Ovary (tissue), 3 donors: ENCODE measurements around the gene EFHD2.

Experiments used
- EP300 ChIP-seq: sonication (generic); formaldehyde crosslinking; IDR thresholded peaks from one replicate; pipeline ENCODE4 v1.6.1; 2017; ENCODE audit warnings: antibody characterized with exemption
- TF ChIP-seq, protein P1 (sequence below), 3 donors: fragments of 450-650 bp in 2 of 3; fragments of 200-600 bp in 1 of 3; IDR thresholded peaks; one replicate each; pipeline versions ENCODE4 v1.5.1 to v1.8.0; 2016 to 2022; ENCODE audit warnings: antibody characterized with exemption in 3 of 3, mild to moderate bottlenecking in 1 of 3
- donor health status: DM: no; HTN: no; CAD: no.

DNA sequence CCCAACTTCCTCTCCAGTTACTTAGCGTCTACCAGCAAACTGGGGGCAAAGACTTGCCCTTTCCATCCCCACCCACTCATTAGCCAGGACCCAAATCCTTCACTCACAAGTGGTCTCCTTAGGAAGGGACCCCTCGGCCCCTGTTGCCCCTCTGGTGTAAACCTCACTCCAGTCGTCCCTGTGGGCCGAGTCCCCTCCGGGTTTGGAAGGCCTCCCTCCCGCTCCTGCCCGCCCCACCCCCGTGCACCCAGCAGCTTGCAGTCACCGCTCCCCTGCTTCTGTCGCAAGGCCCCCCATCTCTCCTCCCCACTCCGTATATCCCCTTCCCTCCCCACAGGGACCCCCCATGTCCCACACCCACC is 1.2 kb downstream of the EFHD2 start:
- TF ChIP-seq, protein P1, sequence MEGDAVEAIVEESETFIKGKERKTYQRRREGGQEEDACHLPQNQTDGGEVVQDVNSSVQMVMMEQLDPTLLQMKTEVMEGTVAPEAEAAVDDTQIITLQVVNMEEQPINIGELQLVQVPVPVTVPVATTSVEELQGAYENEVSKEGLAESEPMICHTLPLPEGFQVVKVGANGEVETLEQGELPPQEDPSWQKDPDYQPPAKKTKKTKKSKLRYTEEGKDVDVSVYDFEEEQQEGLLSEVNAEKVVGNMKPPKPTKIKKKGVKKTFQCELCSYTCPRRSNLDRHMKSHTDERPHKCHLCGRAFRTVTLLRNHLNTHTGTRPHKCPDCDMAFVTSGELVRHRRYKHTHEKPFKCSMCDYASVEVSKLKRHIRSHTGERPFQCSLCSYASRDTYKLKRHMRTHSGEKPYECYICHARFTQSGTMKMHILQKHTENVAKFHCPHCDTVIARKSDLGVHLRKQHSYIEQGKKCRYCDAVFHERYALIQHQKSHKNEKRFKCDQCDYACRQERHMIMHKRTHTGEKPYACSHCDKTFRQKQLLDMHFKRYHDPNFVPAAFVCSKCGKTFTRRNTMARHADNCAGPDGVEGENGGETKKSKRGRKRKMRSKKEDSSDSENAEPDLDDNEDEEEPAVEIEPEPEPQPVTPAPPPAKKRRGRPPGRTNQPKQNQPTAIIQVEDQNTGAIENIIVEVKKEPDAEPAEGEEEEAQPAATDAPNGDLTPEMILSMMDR (IDR thresholded peaks at IDR 0.05), result no peak
- no peak for TF ChIP-seq EP300
